SU-DHL-6 (cell line): ENCODE data around the gene C19orf73.
"Not testable (repeated sequence)": the region's sequence is repeated elsewhere in the genome, so short reads cannot be mapped to it uniquely, and the experiment has no call there.

Experiments
- H2AFZ ChIP-seq: fragments of 200-600 bp; sonication (generic); 2 replicates; pipeline ENCODE4 v1.6.1; 2014; ENCODE audit warnings: low read depth, mild to moderate bottlenecking, moderate library complexity, mixed read lengths, antibody characterized with exemption, low read length; ENCODE audit not compliant: severe bottlenecking
- H3F3A ChIP-seq: fragments of 200-600 bp; shearing (Covaris generic); 2 replicates; pipeline ENCODE4 v1.6.0; 2016; ENCODE audit warnings: antibody characterized with exemption, mild to moderate bottlenecking; ENCODE audit not compliant: insufficient read depth
- H3K27ac ChIP-seq: fragments of 200-600 bp; sonication (generic); 2 replicates; pipeline ENCODE4 v1.5.1; 2016; ENCODE audit warnings: low read depth, mild to moderate bottlenecking, low read length, moderate library complexity, mixed read lengths
- H3K27me3 ChIP-seq: fragments of 200-600 bp; sonication (generic), shearing (Covaris generic); 2 replicates; pipeline ENCODE4 v1.6.0; 2014; ENCODE audit warnings: mild to moderate bottlenecking, low read length
- H3K36me3 ChIP-seq: fragments of 200-600 bp; sonication (generic); 2 replicates; pipeline ENCODE4 v1.6.1; 2014; ENCODE audit warnings: mild to moderate bottlenecking, low read length, mixed read lengths
- H3K4me2 ChIP-seq: fragments of 300-600, 200-600 bp; shearing (Covaris generic), sonication (generic); 2 replicates; pipeline ENCODE4 v1.6.0; 2014; ENCODE audit warnings: low read length, low read depth, mild to moderate bottlenecking; ENCODE audit not compliant: poor library complexity, severe bottlenecking
- H3K4me3 ChIP-seq: fragments of 200-600 bp; sonication (generic); 2 replicates; pipeline ENCODE4 v1.5.1; 2014; ENCODE audit warnings: antibody characterized with exemption, low read length, mild to moderate bottlenecking, mixed read lengths; ENCODE audit not compliant: insufficient read depth, poor library complexity, severe bottlenecking
- H3K79me2 ChIP-seq: fragments of 200-600 bp; sonication (generic); 2 replicates; pipeline ENCODE4 v1.6.1; 2014; ENCODE audit warnings: mild to moderate bottlenecking, low read length, moderate library complexity; ENCODE audit not compliant: insufficient read depth
- H3K9ac ChIP-seq: fragments of 200-600 bp; sonication (generic); 2 replicates; pipeline ENCODE4 v1.7.0; 2014; ENCODE audit warnings: mild to moderate bottlenecking, low read length
- H3K9me2 ChIP-seq: fragments of 200-600 bp; sonication (generic); replicated peaks from 2 replicates; pipeline ENCODE4 v1.6.1; 2014; ENCODE audit warnings: low read length; ENCODE audit not compliant: insufficient read depth
- H3K9me3 ChIP-seq: fragments of 200-600 bp; sonication (generic); 2 replicates; pipeline ENCODE4 v1.6.1; 2014; ENCODE audit warnings: low read length, mixed read lengths; ENCODE audit not compliant: insufficient read depth
- H4K20me1 ChIP-seq: fragments of 200-600 bp; sonication (generic); 2 replicates; pipeline ENCODE4 v1.6.1; 2014; ENCODE audit warnings: low read depth, mild to moderate bottlenecking, antibody characterized with exemption, low read length, moderate library complexity, mixed read lengths
- CTCF ChIP-seq: fragments of 200-600 bp; sonication (generic); IDR thresholded peaks from one replicate; pipeline ENCODE4 v1.5.1; 2017; ENCODE audit warnings: antibody characterized with exemption, mild to moderate bottlenecking, low read length, moderate library complexity; ENCODE audit not compliant: insufficient read depth, poor library complexity, severe bottlenecking
- EZH2phosphoT487 ChIP-seq: fragments of 200-600 bp; sonication (generic), shearing (Covaris generic); conservative IDR thresholded peaks from 2 replicates; pipeline ENCODE4 v1.6.1; 2018; ENCODE audit warnings: mild to moderate bottlenecking, antibody characterized with exemption, low read length, moderate library complexity, mixed read lengths

C19orf73 gene

GRCh38 chr19:49121841-49122240 lies 2.9 kb upstream of the C19orf73 start:
- H3K4me3 ChIP-seq, H2AFZ ChIP-seq, H3K9me3 ChIP-seq: not testable (repeated sequence)

GRCh38 chr19:49120868-49121267 lies 1.9 kb upstream of the C19orf73 start:
- no peaks in the 10 kb centered on the region for H3K27me3 ChIP-seq
- no peaks in the 10 kb centered on the region for H3K9me2 ChIP-seq
- no peaks in the 10 kb centered on the region for H3K79me2 ChIP-seq
- H3K4me2 ChIP-seq = no peak overlapping the region
- H2AFZ ChIP-seq = no peak overlapping the region
- TF ChIP-seq EZH2phosphoT487 = no peak
- no peak for TF ChIP-seq CTCF
- H3K4me3 ChIP-seq = no peak overlapping the region
- H3K9ac ChIP-seq = no peak overlapping the region
- no peaks in the 10 kb centered on the region for H3K9me3 ChIP-seq
- 0 out of 2 replicates have a peak, but pooled peaks cover 4% of the 10 kb centered on the region for H3F3A ChIP-seq
- H3K27ac ChIP-seq = no peak overlapping the region
- no peaks in the 10 kb centered on the region for H3K36me3 ChIP-seq
- no peaks in the 10 kb centered on the region for H4K20me1 ChIP-seq

More at GRCh38 chr19:49121841-49122240, 2.9 kb upstream of the C19orf73 start:
- H3K27me3 ChIP-seq, H3F3A ChIP-seq, H3K36me3 ChIP-seq, H3K4me2 ChIP-seq, H4K20me1 ChIP-seq, H3K79me2 ChIP-seq, H3K27ac ChIP-seq, H3K9ac ChIP-seq, H3K9me2 ChIP-seq: not testable (repeated sequence)

GRCh38 chr19:49120325-49120683 lies 1.4 kb upstream of the C19orf73 start:
- Histone ChIP-seq H4K20me1 (no peaks in the 10 kb centered on the region), H3F3A (peaks cover 4% of the 10 kb centered on the region; the same call in 1 of the 2 replicates), H2AFZ (peak overlapping the region; percentile 55), H3K4me2 (peak overlapping the region; percentile 72), H3K36me3 (no peaks in the 10 kb centered on the region), H3K4me3 (peak overlapping the region; percentile 64), H3K27ac (no peak overlapping the region), H3K27me3 (no peaks in the 10 kb centered on the region), H3K9me2 (no peaks in the 10 kb centered on the region), H3K9me3 (no peaks in the 10 kb centered on the region), H3K9ac (peak overlapping the region; percentile 74; the same call in 1 of the 2 replicates), H3K79me2 (no peaks in the 10 kb centered on the region)
- TF ChIP-seq EZH2phosphoT487 (no peak), CTCF (no peak)

- no peaks in the 10 kb centered on the region for H3K36me3 ChIP-seq
- H3F3A ChIP-seq = peaks cover 7% of the 10 kb centered on the region; the same call in 1 of the 2 replicates
- no peaks in the 10 kb centered on the region for H3K79me2 ChIP-seq
- no peaks in the 10 kb centered on the region for H3K27me3 ChIP-seq
- H3K27ac ChIP-seq = peak within 1 kb of the TSS; percentile 65
- H3K4me3 ChIP-seq = peak within 1 kb of the TSS; percentile 66
- no peaks in the 10 kb centered on the region for H4K20me1 ChIP-seq
- no peaks in the 10 kb centered on the region for H3K9me3 ChIP-seq
- TF ChIP-seq CTCF = no peak
- no peak for TF ChIP-seq EZH2phosphoT487
- H3K4me2 ChIP-seq = peak within 1 kb of the TSS; percentile 89
- H2AFZ ChIP-seq = peak within 1 kb of the TSS; percentile 55
- H3K9me2 ChIP-seq = no peaks in the 10 kb centered on the region
- H3K9ac ChIP-seq = peak within 1 kb of the TSS; percentile 74
Observed at GRCh38 chr19:49119411-49120324, 725 bp upstream of the C19orf73 start, which contains the start of gene PPFIA3. PPFIA3 (plus strand) TSS chr19:49119544; CDS start chr19:49127874, 8,330 bp downstream.
